AG09309 (cell line): ENCODE data around the gene MIPEP.

Experiments used
- DNase-seq: peaks from one replicate; pipeline ENCODE4 v3.0.0-alpha.2; 2010; ENCODE audit warnings: low read depth
- H3K4me3 ChIP-seq: 2 replicates; pipeline ENCODE4 v1.5.1; 2011; ENCODE audit warnings: mild to moderate bottlenecking, low read depth, low read length, moderate library complexity; ENCODE audit not compliant: control insufficient read depth
- CTCF ChIP-seq: IDR thresholded peaks from 2 replicates; pipeline ENCODE4 v1.5.1; 2011; ENCODE audit warnings: mild to moderate bottlenecking, low read depth, low read length, inconsistent platforms; ENCODE audit not compliant: insufficient read depth, control insufficient read depth; ENCODE audit errors: missing control alignments

Gene MIPEP

DNA sequence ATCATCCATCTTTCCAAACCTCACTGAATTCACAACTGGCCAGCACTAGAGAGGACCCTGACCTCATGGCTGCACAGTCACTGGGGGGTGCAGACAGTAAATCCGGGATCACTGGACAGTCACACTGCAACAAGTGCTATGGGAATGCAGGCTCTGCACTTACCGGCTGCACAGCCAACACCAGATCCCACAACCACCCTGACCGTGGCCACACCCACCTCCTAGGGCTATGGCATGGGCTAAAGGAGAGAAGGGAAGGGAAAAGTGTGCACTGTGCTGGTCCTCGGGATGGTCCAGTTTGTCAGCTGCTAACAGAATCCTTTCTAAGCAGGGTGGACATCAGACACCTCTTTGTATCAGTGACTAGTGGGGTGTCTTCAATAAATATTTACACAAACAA lies 118.2 kb downstream of the MIPEP start:
- no peak overlapping the region for H3K4me3 ChIP-seq
- DNase-seq, result no peak
- TF ChIP-seq CTCF, result no peak

- DNase-seq, result no peak
- H3K4me3 ChIP-seq, result no peak overlapping the region
- no peak for TF ChIP-seq CTCF
Measured at GRCh38 chr13:23770428-23770827, 118.8 kb downstream of the MIPEP start.

GRCh38 chr13:23769401-23769800 lies 119.8 kb downstream of the MIPEP start:
- no peak for TF ChIP-seq CTCF
- no peak overlapping the region for H3K4me3 ChIP-seq
- no peak for DNase-seq

GRCh38 chr13:23767838-23768237 lies 121.4 kb downstream of the MIPEP start:
- TF ChIP-seq CTCF, result no peak
- no peak for DNase-seq
- no peak overlapping the region for H3K4me3 ChIP-seq

DNA sequence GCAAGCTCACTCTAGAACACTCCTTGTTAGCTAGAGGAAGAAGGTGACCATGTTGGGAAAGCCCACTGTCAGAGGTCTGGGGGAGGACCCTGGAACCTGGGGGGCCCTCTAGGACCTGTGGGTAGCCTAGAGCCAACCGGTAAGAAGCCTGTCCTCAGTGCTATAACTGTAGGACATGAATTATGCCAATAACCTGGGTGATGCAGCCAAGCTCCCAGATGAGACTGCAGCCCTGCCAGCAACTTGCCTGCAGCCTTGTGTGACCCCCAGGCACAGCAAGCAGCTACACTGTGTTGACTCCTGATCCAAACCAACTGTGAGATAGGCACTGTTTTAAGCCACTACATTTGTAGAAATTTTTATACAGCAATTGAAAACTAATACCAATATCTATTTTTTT lies 122.3 kb downstream of the MIPEP start:
- TF ChIP-seq CTCF, result no peak
- H3K4me3 ChIP-seq, result no peak overlapping the region
- no peak for DNase-seq

- no peak for TF ChIP-seq CTCF
Measured at GRCh38 chr13:23766283-23766682, 122.9 kb downstream of the MIPEP start.

GRCh38 chr13:23765531-23765930 lies 123.7 kb downstream of the MIPEP start:
- no peak overlapping the region for H3K4me3 ChIP-seq
- no peak for DNase-seq
- TF ChIP-seq CTCF, result no peak

More at GRCh38 chr13:23766283-23766682, 122.9 kb downstream of the MIPEP start:
- H3K4me3 ChIP-seq, result no peak overlapping the region
- no peak for DNase-seq
